ENCODE results near the gene CYP2A13. TPM values are rescaled to one million over a fixed set of nuclear protein-coding genes. Genes with fewer than 3 reads are reported as not detected.
"Not testable (repeated sequence)": the region's sequence is repeated elsewhere in the genome, so short reads cannot be mapped to it uniquely, and the experiment has no call there.

The CYP2A13 gene
- total RNA-seq, 1 donor from 2014 or later, result not detected

DNA sequence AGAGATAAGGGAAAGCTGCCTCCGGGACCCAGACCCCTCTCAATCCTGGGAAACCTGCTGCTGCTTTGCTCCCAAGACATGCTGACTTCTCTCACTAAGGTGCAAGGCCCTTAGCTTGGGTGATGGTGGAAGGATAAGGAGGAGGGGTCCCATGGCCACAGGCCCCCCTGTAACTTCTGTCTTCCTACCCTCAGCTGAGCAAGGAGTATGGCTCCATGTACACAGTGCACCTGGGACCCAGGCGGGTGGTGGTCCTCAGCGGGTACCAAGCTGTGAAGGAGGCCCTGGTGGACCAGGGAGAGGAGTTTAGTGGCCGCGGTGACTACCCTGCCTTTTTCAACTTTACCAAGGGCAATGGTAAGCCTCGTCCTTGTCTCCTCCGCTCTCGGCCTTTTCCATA is 28.0 kb downstream of the CYP2A13 start:
- DNase-seq (ENCODE audit: low spot score), result peak; percentile 57

DNA sequence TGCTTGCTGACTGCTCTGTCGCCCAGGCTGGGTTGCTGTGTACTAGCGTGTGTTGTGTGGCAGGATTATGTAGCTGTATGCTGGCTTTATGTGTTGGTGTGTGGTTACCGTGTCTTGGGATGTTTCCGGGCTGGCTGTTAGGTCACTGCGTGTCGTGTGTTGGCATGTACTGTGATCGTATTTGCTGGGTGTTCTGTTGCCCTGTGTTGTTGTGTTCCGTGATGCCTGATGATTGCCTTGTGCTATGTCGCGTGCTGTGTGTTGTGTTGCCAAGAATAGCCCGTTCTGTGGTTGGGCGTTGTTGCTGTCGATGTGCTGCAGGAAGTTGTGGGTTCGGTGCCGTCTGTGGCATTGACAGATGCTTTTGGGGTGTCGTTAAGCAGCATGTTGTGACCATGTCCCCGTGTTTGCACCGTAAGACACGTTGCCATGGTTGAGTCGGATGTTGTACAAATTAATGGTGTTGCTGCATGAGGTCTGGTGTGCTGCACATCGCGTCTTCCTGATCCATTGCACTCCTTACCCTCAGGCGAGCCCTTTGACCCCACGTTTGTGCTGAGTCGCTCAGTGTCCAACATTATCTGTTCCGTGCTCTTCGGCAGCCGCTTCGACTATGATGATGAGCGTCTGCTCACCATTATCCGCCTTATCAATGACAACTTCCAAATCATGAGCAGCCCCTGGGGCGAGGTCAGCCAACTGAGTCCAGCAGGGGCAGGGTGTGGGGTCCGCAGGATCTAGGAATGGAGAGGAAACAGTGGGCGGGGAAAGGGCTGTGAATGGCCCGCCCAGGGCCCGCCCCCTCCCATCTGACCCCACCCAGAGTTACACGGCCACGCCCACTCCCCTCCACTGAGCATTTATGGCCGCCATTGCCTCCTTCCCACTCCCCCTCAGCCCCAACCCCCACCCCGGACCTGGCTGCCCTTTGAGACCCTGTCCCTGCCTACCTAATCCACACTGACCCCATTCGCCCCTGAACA is 33.0 kb downstream of the CYP2A13 start:
- peak; percentile 79 for DNase-seq (ENCODE audit: low spot score)

DNA sequence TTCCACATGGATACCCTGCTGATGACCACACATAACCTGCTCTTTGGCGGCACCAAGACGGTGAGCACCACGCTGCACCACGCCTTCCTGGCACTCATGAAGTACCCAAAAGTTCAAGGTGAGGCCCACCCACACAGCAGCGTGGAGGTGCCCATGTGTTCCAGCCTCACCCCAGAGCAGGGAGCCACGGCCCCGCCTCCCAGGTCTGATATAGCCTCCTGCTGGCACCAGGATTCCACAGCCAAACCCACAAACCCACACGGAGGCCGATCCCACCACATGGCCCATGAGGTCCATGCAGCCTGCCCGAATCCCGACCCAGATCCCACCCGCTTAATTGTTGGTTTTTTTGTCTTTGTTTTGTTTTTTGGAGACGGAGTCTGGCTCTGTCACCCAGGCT is 34.6 kb downstream of the CYP2A13 start:
- peak; percentile 81 for DNase-seq (ENCODE audit: low spot score)

DNA sequence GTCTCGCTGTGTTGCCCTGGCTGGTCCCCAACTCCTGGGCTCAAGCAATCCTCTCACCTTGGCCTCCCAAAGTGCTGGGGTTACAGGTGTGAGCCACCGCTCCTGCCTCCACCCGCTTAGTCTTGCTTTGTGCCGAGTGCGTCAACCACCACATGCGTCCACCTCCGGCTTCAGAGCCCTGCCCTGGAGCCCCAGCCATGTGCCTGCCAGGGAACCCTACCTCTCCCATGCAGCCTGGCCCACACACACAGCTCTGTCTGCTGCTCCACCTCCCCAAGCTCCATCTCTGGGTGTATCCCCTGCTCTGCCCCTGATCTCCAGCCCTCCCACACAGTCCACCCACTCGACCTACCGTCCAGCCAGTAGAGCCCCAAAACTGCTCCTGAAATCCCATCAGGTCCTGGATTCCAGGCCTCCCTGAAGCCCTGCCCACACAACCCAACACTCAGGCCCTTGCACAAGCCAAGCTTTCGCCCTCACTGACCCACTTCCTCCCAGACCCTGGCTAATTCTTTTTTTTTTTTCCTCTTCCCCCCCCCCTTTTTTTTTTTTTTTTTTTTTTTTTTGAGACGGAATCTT is 35.6 kb downstream of the CYP2A13 start:
- peak; percentile 59 for DNase-seq (ENCODE audit: low spot score)

DNA sequence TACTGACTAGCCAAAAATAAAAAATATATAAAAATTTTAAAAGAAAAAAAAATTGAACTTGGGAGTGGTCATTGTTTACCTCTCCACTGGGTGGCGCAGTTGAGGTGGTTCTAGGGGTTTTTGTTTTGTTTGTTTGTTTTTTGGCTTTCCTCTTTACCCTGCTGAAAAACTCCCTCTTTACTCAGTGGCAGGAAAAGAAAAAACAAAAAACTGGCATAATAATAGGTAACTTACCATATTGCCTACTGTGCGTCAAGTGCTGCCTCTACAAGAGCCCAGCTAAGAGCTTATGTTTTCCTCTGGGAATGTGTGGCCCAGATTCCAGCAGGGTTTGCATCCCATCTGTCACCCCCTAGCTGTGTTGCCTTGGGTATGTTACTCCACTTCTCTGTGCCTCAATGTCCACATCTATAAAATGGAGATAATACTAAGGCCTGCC is 38.5 kb downstream of the CYP2A13 start:
- DNase-seq (ENCODE audit: low spot score), result not testable (repeated sequence)

DNA sequence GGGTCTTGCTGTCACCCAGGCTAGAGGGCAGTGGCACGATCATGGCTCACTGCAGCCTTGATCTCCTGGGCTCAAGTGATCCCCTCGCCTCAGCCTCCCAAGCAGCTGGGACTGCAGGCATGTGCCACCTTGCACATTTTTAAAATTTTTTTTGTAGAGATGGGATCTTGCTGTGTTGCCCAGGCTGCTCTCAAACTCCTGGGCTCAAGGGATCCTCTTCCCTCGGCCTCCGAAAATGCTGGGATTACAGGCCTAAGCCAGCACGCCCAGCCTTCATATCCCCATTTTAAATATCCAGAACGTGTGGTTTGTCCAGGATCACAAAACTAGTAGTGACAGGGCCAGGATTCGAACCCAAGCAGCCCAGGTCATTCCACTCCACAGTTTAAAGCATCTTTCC is 39.1 kb downstream of the CYP2A13 start:
- DNase-seq (ENCODE audit: low spot score), result not testable (repeated sequence)

DNA sequence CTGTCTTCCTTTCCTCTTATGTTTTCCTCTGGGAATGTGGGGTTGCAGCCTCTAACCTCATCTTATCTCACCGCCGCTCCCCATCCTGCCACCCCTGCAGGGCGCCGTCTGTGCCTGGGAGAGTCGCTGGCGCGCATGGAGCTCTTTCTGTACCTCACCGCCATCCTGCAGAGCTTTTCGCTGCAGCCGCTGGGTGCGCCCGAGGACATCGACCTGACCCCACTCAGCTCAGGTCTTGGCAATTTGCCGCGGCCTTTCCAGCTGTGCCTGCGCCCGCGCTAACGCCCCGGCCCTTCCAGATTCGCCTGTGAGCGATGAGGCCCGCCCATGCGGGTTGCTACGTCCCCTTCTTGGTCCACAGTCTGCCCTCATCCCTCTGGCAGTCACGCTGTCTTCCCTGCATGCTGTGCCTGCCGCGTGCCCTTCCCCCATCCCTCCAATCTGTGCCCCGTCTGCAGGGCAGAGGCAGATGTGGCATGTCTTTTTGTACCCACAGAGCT is 39.6 kb downstream of the CYP2A13 start:
- DNase-seq (ENCODE audit: low spot score), result peak; percentile 93

DNA sequence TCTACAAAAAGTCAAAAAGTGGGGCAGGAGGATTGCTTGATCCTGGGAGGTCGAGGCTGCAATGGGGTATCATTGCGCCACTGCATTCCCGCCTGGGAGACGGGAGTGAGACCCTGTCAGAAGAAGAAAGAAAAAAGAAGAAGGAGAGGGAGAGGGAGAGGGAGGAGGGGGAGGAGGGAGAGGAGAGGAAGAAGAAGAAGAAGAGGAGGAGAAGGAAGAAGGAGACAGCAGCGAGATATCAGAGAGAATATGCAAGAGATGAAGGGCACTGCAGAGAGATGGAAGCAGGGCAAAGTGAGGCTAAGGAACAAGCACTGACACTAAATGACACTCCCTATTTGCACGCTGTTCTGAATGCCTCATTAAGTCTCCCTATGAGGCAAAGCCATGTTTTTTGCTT is 40.4 kb downstream of the CYP2A13 start:
- no peak for DNase-seq (ENCODE audit: low spot score)

DNA sequence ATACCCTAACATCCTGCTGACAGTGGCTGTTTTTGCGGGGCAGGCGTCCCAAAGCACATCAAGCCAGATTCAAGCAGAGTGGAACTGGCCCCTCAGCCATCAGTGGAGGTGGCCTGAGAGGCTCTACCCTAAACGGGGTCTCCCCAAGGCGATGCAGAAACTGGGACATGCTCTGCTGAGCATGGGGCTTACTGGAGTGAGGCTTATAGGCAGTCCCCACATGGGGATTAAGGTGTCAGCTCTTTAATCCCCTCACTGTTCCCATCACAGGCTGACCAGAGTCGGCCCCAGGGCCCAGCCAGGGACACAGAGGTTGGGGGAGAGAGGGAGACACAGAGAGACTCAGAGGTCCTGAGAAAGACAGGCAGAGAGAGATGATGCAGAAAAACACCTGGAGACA is 42.9 kb downstream of the CYP2A13 start:
- DNase-seq (ENCODE audit: low spot score), result no peak

DNA sequence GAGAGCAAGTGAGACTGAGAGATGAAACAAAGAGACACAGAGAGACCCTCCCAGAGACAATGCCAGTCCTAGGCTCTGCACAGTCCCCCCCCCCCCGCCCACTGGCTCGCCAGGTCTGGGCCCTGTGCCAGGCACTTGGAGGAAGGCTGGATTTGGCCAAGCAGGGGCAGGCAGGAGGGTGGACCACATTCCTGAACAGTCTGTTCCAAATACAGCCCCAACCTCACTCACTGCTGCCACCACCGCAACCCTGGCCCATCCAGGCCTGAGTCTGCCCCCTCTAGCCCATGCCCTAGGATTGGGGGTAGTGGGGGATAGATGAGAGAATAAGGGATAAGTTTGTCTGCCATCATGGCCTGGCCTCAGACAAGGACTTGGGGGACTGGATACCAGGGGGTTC is 45.0 kb downstream of the CYP2A13 start:
- DNase-seq (ENCODE audit: low spot score), result no peak

DNA sequence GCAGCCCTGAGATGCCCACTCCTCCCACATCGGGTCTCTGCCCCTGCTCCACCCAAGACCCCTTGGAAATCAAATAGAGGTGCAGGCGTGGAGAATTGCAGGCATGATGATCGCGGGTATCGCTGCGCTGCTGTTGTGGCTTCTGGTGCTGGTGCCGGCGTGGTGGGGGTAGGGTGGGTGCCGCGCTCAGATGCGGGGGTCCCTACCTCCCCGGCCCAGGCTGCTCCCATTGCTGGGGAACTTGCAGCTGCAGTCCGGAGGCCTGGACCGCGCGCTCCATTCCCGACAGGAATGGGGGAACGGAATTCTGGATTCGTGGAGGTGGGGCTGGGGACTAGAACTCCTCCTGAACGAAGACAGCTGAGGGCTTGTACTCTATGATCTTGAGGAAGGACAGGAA is 46.4 kb downstream of the CYP2A13 start:
- DNase-seq (ENCODE audit: low spot score), result no peak

DNA sequence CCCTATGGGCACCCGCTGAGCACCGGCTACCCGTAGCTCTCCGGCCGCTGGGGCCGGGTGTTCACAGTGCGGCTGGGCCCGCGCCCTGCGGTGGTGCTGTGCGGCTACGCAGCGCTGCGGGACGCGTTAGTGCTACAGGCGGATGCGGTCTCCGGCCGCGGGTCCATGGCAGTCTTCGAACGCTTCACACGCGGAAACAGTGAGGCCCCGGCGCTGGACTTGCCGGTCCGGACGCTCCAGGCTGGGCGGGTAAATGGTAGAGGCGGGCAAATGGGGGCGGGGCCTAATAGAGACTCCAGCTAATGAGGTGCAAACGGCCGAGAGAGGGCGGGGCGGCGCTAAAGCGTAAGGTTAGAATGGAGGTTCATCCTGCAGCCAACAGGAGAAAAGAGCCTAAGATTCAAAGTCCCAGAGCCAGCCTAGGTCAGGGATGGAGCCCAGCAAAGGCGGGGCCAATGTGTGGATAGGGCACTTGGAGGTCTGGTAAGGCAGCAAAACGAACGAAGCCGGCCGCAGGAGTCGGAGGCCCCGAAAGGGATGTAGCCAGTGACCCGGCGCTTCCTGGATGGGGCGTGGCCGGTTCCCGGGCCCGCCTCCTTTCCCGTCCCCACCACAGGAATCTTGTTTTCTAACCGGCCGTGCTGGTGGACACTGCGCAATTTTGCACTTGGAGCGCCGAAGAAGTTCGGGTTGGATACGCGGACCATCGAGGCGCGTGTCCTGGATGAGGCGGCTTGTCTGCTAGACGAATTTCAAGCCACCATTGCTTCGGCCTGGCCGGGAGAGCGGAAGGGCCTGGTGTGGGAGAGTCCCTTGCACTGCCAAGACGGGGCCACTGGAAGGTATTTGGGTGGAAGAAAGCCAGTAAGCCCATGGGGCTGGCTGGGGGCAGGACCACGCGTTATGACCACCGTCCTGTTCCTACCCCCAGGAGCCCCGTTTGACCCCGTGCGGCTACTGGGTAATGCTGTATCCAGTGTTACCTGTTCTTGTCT is 47.4 kb downstream of the CYP2A13 start:
- DNase-seq (ENCODE audit: low spot score), result not testable (repeated sequence)

DNA sequence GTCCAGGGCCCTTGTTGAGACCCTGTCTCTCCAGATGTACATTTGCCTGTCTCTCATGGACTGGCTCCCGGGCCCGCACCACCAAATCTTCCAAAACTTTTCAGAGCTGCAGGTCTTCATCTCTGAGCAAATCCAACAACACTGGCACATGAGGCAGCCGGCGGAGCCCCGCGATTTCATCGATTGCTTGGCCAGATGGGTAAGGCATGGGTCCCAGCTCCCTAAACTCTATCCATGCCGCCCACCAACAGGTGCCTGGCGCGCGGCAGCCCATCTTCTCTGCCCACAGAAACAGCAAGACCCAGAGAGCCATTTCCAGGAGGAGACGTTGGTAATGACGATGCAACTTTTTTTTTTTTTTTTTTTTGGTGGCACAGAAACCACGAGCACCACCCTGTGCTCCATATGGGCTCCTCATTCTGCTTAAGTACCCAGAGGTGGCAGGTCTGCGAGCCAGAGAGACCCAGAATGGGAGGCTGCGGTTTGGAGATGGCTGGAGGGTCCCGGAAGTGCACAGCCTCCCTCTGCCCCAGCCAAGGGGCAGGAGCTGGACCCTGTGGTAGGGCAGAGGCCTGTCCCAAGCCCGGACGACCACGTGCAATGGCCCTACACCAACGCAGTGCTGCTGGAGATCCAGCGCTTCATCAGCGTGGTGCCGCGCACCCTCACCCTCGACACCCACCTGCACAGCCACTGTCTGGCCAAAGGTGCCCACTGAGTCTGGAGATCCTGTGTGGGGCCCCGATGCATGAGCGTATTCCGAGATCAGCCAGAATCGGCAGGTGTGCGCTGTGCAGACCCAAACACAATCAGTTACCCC is 48.6 kb downstream of the CYP2A13 start:
- no peak for DNase-seq (ENCODE audit: low spot score)

DNA sequence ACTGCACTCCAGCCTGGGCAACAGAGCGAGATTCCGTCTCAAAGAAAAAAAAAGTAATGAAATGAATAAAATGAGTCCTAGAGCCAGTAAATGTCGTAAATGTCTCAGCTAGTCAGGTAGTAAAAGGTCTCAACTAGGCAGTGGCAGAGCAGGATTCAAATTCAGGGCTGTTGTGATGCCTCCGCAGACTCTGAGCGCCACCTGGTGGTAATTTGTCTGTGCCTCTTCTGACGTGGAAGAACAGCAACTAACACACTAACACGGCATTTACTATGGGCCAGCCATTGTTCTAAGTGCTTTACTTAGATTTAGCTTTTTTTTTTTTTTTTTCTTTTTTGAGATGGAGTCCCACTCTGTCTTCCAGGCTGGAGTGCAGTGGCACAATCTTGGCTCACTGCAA is 56.2 kb downstream of the CYP2A13 start:
- no peak for DNase-seq (ENCODE audit: low spot score)

Other genes starting within 250 kb of the CYP2A13 start
- gene CYP2A6, start 238.0 kb upstream of the CYP2A13 start, total RNA-seq, result 0.48 TPM
- not detected for gene CYP2A7, start 206.2 kb upstream of the CYP2A13 start, total RNA-seq
- not detected for gene CYP2B6, start 97.2 kb upstream of the CYP2A13 start, total RNA-seq
- not detected for gene CYP2F1, start 26.0 kb downstream of the CYP2A13 start, total RNA-seq
- 2.2 TPM for gene CYP2S1, start 104.8 kb downstream of the CYP2A13 start, total RNA-seq
- gene AXL, start 130.8 kb downstream of the CYP2A13 start, total RNA-seq, result 61.1 TPM
- gene HNRNPUL1, start 175.9 kb downstream of the CYP2A13 start, total RNA-seq, result 143 TPM
- gene CCDC97, start 221.7 kb downstream of the CYP2A13 start, total RNA-seq, result 20.5 TPM